SHP77 treated with DMSO at 0.1 percent for 48 hours (cell line): ENCODE data around the gene IRAK1BP1.
"Not testable (repeated sequence)": the region's sequence is repeated elsewhere in the genome, so short reads cannot be mapped to it uniquely, and the experiment has no call there.

ENCODE experiments used
- DNase-seq: peaks from one replicate; lab custom pipeline; 2025; lab: John Stamatoyannopoulos, UW

IRAK1BP1 gene

GRCh38 chr6:78867370-78868040, at the start of gene IRAK1BP1:
TSS of gene IRAK1BP1 (plus strand) at chr6:78867551. CDS start at chr6:78867577, 26 bp downstream.
- DNase-seq: peak; percentile 82

GRCh38 chr6:78824045-78824444, 43.3 kb upstream of the IRAK1BP1 start:
- no peak for DNase-seq

GRCh38 chr6:78829407-78829806, 37.9 kb upstream of the IRAK1BP1 start:
- DNase-seq: no peak

GRCh38 chr6:78830805-78831204, 36.5 kb upstream of the IRAK1BP1 start:
- no peak for DNase-seq

- DNase-seq: no peak
Measured at GRCh38 chr6:78831492-78831891, 35.9 kb upstream of the IRAK1BP1 start.

- DNase-seq: no peak
Measured at GRCh38 chr6:78832091-78832808, 35.1 kb upstream of the IRAK1BP1 start.

GRCh38 chr6:78835817-78836216, 31.5 kb upstream of the IRAK1BP1 start:
- no peak for DNase-seq

- no peak for DNase-seq
Measured at GRCh38 chr6:78836598-78836997, 30.8 kb upstream of the IRAK1BP1 start.

GRCh38 chr6:78841111-78841510, 26.2 kb upstream of the IRAK1BP1 start:
- DNase-seq: no peak

- no peak for DNase-seq
Measured at GRCh38 chr6:78842953-78843352, 24.4 kb upstream of the IRAK1BP1 start.

- no peak for DNase-seq
Measured at GRCh38 chr6:78844899-78845298, 22.5 kb upstream of the IRAK1BP1 start.

- no peak for DNase-seq
Measured at GRCh38 chr6:78845567-78845966, 21.8 kb upstream of the IRAK1BP1 start.

GRCh38 chr6:78850621-78851020, 16.7 kb upstream of the IRAK1BP1 start:
- no peak for DNase-seq

- no peak for DNase-seq
Measured at GRCh38 chr6:78851156-78851555, 16.2 kb upstream of the IRAK1BP1 start.

GRCh38 chr6:78854546-78854945, 12.8 kb upstream of the IRAK1BP1 start:
- no peak for DNase-seq

GRCh38 chr6:78858339-78858938, 8.9 kb upstream of the IRAK1BP1 start:
- DNase-seq: not testable (repeated sequence)

- DNase-seq: no peak
Measured at GRCh38 chr6:78861509-78861908, 5.8 kb upstream of the IRAK1BP1 start.

- no peak for DNase-seq
Measured at GRCh38 chr6:78863576-78863975, 3.8 kb upstream of the IRAK1BP1 start.

- DNase-seq: no peak
Measured at GRCh38 chr6:78864957-78865356, 2.4 kb upstream of the IRAK1BP1 start.

- no peak for DNase-seq
Measured at GRCh38 chr6:78867020-78867369, 356 bp upstream of the IRAK1BP1 start.

GRCh38 chr6:78868116-78868515, 765 bp downstream of the IRAK1BP1 start:
- DNase-seq: no peak

GRCh38 chr6:78875505-78875904, 8.2 kb downstream of the IRAK1BP1 start:
- no peak for DNase-seq

GRCh38 chr6:78883651-78884050, 16.3 kb downstream of the IRAK1BP1 start:
- no peak for DNase-seq
